GM12892 (cell line): ENCODE results near the gene DDX24.

Experiments used
- POLR2A ChIP-seq: IDR thresholded peaks from 2 replicates; pipeline ENCODE4 v1.6.1; 2011; ENCODE audit warnings: low read depth, low read length, control low read depth
- POLR2AphosphoS5 ChIP-seq: IDR thresholded peaks from 2 replicates; pipeline ENCODE4 v1.6.1; 2011; ENCODE audit warnings: low read depth, low read length, control low read depth
- TAF1 ChIP-seq: IDR thresholded peaks from 2 replicates; pipeline ENCODE4 v1.6.1; 2011; ENCODE audit warnings: low read depth, mild to moderate bottlenecking, control low read depth, low read length, borderline replicate concordance

DNA sequence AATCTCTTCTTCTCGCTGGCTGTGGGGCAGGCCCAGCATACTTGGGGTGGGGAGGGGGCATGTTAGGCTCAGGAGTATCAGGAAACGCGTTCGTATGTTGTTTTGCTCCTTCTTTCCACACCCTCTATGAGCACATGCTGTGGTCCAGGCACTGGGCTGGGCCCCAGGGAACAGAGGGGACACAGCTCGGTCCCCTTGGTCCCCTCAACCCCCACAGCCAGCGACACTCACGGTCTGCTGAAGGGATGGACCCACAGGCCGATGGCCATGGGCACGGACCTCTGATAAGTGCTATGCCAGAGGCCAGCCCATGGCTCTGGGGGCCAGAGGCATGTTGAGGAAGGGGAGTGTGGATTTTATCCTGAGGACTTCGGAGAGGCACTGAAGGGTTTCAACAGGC lies 35.7 kb upstream of the DDX24 start:
- TF ChIP-seq POLR2A: no peak
- TF ChIP-seq POLR2AphosphoS5: no peak
- no peak for TF ChIP-seq TAF1
